GM12878 (cell line): Measurements from ENCODE around the gene LRP1B. TPM values are rescaled to one million over a fixed set of nuclear protein-coding genes. Genes with fewer than 3 reads are reported as not detected.

Source experiments
- ATAC-seq: fragments of 200-7000 bp; cut with Tn5 transposase; 3 replicates; pipeline ENCODE4 v1.9.1; 2020; ENCODE audit warnings: mild to moderate bottlenecking, moderate library complexity
- BruUV-seq: library from RNA; stranded (reverse); fragments of 400-500 nt; replicated peaks from 2 replicates; lab custom pipeline; 2021; lab: Mats Ljungman, UMichigan
- CTCF ChIA-PET: fragments of 300-600 bp; sonication (Branson Sonifier 250); formaldehyde crosslinking; extraction: SDS; loops from one replicate; lab custom pipeline; 2021; ENCODE audit warnings: inconsistent platforms; lab: Yijun Ruan, JAX
- POLR2A ChIA-PET: fragments of 350-600 bp; formaldehyde crosslinking; extraction: SDS; loops from one replicate; lab custom pipeline; 2021; ENCODE audit warnings: inconsistent platforms; lab: Charles Lee
- RAD21 ChIA-PET: fragments of 300-600 bp; sonication (Branson Sonifier 250); formaldehyde crosslinking; loops from one replicate; lab custom pipeline; 2023; ENCODE audit warnings: antibody characterized with exemption; ENCODE audit not compliant: unreplicated experiment; lab: Charles Lee
- SMC1A ChIA-PET: fragments of 300-600 bp; sonication (Branson Sonifier 250); formaldehyde crosslinking; loops from one replicate; lab custom pipeline; 2023; ENCODE audit not compliant: unreplicated experiment, uncharacterized antibody; lab: Charles Lee
- DNase-seq: peaks from one replicate; pipeline ENCODE4 v3.0.0-alpha.2; 2011; ENCODE audit warnings: low read depth, low spot score
- FAIRE-seq: peaks from 3 replicates; lab custom pipeline; 2011; peaks lifted over from hg19 to GRCh38; lab: Jason Lieb, UNC
- H2AFZ ChIP-seq: 2 replicates; pipeline ENCODE4 v1.6.0; 2011; ENCODE audit warnings: low read depth, low read length, control low read depth; ENCODE audit not compliant: control insufficient read depth
- H3K27ac ChIP-seq: 2 replicates; pipeline ENCODE4 v1.5.1; 2011; ENCODE audit warnings: control low read depth; ENCODE audit not compliant: control insufficient read depth, insufficient read depth
- H3K27me3 ChIP-seq, 2 experiments: replicated peaks in 1 of 2; 2 replicates each; pipeline versions ENCODE4 v1.6.0 to v1.6.1; 2011; ENCODE audit warnings: low read length in 1 of 2; ENCODE audit not compliant: control insufficient read depth in 2 of 2, insufficient read depth in 2 of 2
- H3K36me3 ChIP-seq, 2 experiments: 2 replicates each; pipeline ENCODE4 v1.5.1; 2011; ENCODE audit warnings: low read length in 1 of 2; ENCODE audit not compliant: control insufficient read depth in 2 of 2, insufficient read depth in 2 of 2
- H3K4me1 ChIP-seq: 2 replicates; pipeline ENCODE4 v1.6.1; 2011; ENCODE audit warnings: mild to moderate bottlenecking, low read length, moderate library complexity, mixed read lengths; ENCODE audit not compliant: control insufficient read depth, insufficient read depth
- H3K4me2 ChIP-seq: 2 replicates; pipeline ENCODE4 v1.6.0; 2011; ENCODE audit warnings: control low read depth; ENCODE audit not compliant: control insufficient read depth, insufficient read depth
- H3K4me3 ChIP-seq: fragments of 200-600 bp; sonication (generic); 2 replicates; pipeline ENCODE4 v1.5.1; 2016
- H3K79me2 ChIP-seq: 2 replicates; pipeline ENCODE4 v1.6.0; 2011; ENCODE audit warnings: low read length; ENCODE audit not compliant: control insufficient read depth, insufficient read depth
- H3K9ac ChIP-seq: 2 replicates; pipeline ENCODE4 v1.8.0; 2011; ENCODE audit warnings: low read length, control low read depth, mixed read lengths; ENCODE audit not compliant: control insufficient read depth, insufficient read depth
- H3K9me3 ChIP-seq: replicated peaks from 3 replicates; pipeline ENCODE4 v1.5.1; 2011; ENCODE audit warnings: mild to moderate bottlenecking, low read length; ENCODE audit not compliant: control insufficient read depth, insufficient read depth
- H4K20me1 ChIP-seq: 2 replicates; pipeline ENCODE4 v1.6.0; 2011; ENCODE audit not compliant: control insufficient read depth, insufficient read depth
- ASH2L ChIP-seq: fragments of 300-600, 200-600 bp; sonication (generic); IDR thresholded peaks from 2 replicates; pipeline ENCODE4 v1.6.1; 2017; ENCODE audit warnings: low read depth, mild to moderate bottlenecking, borderline replicate concordance
- ATF7 ChIP-seq: fragments of 450-650 bp; IDR thresholded peaks from 2 replicates; pipeline ENCODE4 v1.6.1; 2016; ENCODE audit warnings: low read depth, mild to moderate bottlenecking
- BCLAF1 ChIP-seq: fragments of 450-650 bp; IDR thresholded peaks from 2 replicates; pipeline ENCODE4 v1.6.1; 2017; ENCODE audit warnings: antibody characterized with exemption, mild to moderate bottlenecking, moderate library complexity
- IKZF1 ChIP-seq: fragments of 450-650 bp; conservative IDR thresholded peaks from 2 replicates; pipeline ENCODE4 v1.6.1; 2017; ENCODE audit warnings: antibody characterized with exemption, mild to moderate bottlenecking
- KAT2A ChIP-seq: conservative IDR thresholded peaks from 2 replicates; pipeline ENCODE4 v1.6.1; 2011; ENCODE audit warnings: low read depth, low read length; ENCODE audit not compliant: control insufficient read depth
- NR2C1 ChIP-seq: fragments of 450-650 bp; IDR thresholded peaks from 2 replicates; pipeline ENCODE4 v1.6.1; 2017; ENCODE audit warnings: antibody characterized with exemption, mild to moderate bottlenecking, moderate library complexity
- PKNOX1 ChIP-seq: fragments of 450-650 bp; IDR thresholded peaks from 2 replicates; pipeline ENCODE4 v1.6.1; 2016; ENCODE audit warnings: mild to moderate bottlenecking
- RBBP5 ChIP-seq: fragments of 200-600 bp; sonication (generic); conservative IDR thresholded peaks from 2 replicates; pipeline ENCODE4 v1.6.1; 2016
- RCOR1 ChIP-seq: conservative IDR thresholded peaks from 2 replicates; pipeline ENCODE4 v1.6.1; 2012; ENCODE audit warnings: low read depth, low read length, improper control_type of control experiment
- SIN3A ChIP-seq: IDR thresholded peaks from 2 replicates; pipeline ENCODE4 v1.6.1; 2012; ENCODE audit warnings: low read depth, low read length, improper control_type of control experiment
- SKIL ChIP-seq: fragments of 450-650 bp; IDR thresholded peaks from 2 replicates; pipeline ENCODE4 v1.6.1; 2017; ENCODE audit warnings: mild to moderate bottlenecking, low read depth, inconsistent platforms; ENCODE audit not compliant: poor library complexity, severe bottlenecking
- TAF1 ChIP-seq: IDR thresholded peaks from 2 replicates; pipeline ENCODE4 v1.6.1; 2011; ENCODE audit warnings: mild to moderate bottlenecking, low read depth, low read length, borderline replicate concordance
- TCF7 ChIP-seq: IDR thresholded peaks from 2 replicates; pipeline ENCODE4 v1.6.1; 2014; ENCODE audit warnings: antibody characterized with exemption, borderline replicate concordance
- ZBTB33 ChIP-seq: fragments of 450-650 bp; IDR thresholded peaks from 2 replicates; pipeline ENCODE4 v1.6.1; 2017; ENCODE audit warnings: mild to moderate bottlenecking
- ZNF217 ChIP-seq: fragments of 450-650 bp; IDR thresholded peaks from 2 replicates; pipeline ENCODE4 v1.6.1; 2017; ENCODE audit warnings: antibody characterized with exemption, mild to moderate bottlenecking
- WGBS: methylation state at CpG from one replicate; pipeline ENCODE4 v1.1.6; 2016; ENCODE audit warnings: low lambda C conversion rate; ENCODE audit not compliant: insufficient replicate concordance, insufficient coverage; ENCODE audit errors: missing lambda C conversion rate; 5-methylcytosine and 5-hydroxymethylcytosine counted together
- in situ Hi-C: fragments of 300-500 bp; cut with MboI; formaldehyde crosslinking; loops from 9 replicates; pipeline ENCODE4 v1.14.3; 2018; ENCODE audit warnings: mixed read lengths
- intact Hi-C: fragments of 100-400 bp; cut with micrococcal nuclease; formaldehyde crosslinking; loops from one replicate; pipeline ENCODE4 v1.14.2; 2022; ENCODE audit not compliant: unreplicated experiment
- polyA plus RNA-seq, 11 experiments: library from polyadenylated mRNA; depleted of rRNA in 4 of 11; unstranded in 6 of 11; stranded (reverse) in 5 of 11; fragments of >200 nt; fragmentation: Nextera tagmentation in 4 of 11; fragmentation: Illumina TruSeq in 1 of 11; extraction: Ambion mirVana in 4 of 11; extraction: Trizol in 1 of 11; gene quantifications; 1 replicate in 1 of 11; 2 replicates in 10 of 11; pipeline versions ENCODE4 v1.2.1 to v1.2.3, GENCODE V29; 2011 to 2016; ENCODE audit warnings: inconsistent platforms in 2 of 11, missing spikeins in 2 of 11, low read depth in 1 of 11
- total RNA-seq, 4 experiments: library from RNA; depleted of rRNA in 3 of 4; stranded (reverse); fragments of >200 nt in 3 of 4; fragmentation: Illumina TruSeq in 1 of 4; extraction: Trizol in 1 of 4; gene quantifications; 2 replicates each; pipeline versions ENCODE4 v1.2.1 to v1.2.3, GENCODE V29; 2013 to 2021

LRP1B gene
- total and polyA plus RNA-seq, 10 of the 15 experiments (the other 5 are each of a cell fraction or from before 2014, with no cell fraction given), result under 0.01 to 0.06 (median 0.03) TPM; not detected in 5

- no peak for TF ChIP-seq BCLAF1
- TF ChIP-seq PKNOX1, result no peak
These were observed 692.3 kb downstream of the LRP1B start (continued) for GRCh38 chr2:141438536-141438935.

GRCh38 chr2:141437521-141437920, 693.3 kb downstream of the LRP1B start:
- DNase-seq, result no peak
- Histone ChIP-seq H3K79me2 (no peaks in the 10 kb centered on the region), H3K36me3 (no peaks in the 10 kb centered on the region), H3K4me3 (no peak overlapping the region), H3K9ac (no peak overlapping the region), H3K27me3 (no peaks in the 10 kb centered on the region), H2AFZ (no peak overlapping the region), H3K4me2 (no peak overlapping the region), H3K27ac (no peak overlapping the region), H4K20me1 (no peaks in the 10 kb centered on the region), H3K9me3 (no peaks in the 10 kb centered on the region), H3K4me1 (no peaks in the 10 kb centered on the region)
- ChIA-PET CTCF (no interaction called here), SMC1A (interaction anchor here (1.0 kb wide), 1 partner anchor 33 kb away, joined by 3 read pairs; no protein-coding TSS in a partner anchor), RAD21 (no interaction called here), POLR2A (no interaction called here)
- FAIRE-seq, result no peak
- intact Hi-C loops, result no loop called here
- in situ Hi-C loops, result no loop called here
- no peak for ATAC-seq
- no TSS peak for BruUV-seq
- WGBS, result 18% methylated on average over 1 of the region's 1 CpG
- TF ChIP-seq KAT2A (no peak), TCF7 (no peak), IKZF1 (no peak), ZBTB33 (no peak), ASH2L (no peak), SIN3A (no peak), TAF1 (no peak), ZNF217 (no peak), ATF7 (no peak), RCOR1 (no peak), RBBP5 (no peak), SKIL (no peak), NR2C1 (no peak)
